BLaER1 treated with 17β-estradiol and CSF1 and Interleukin-3, amounts not matched to agents 10 nM and 100 nM (cell line): Measurements from ENCODE around the gene FPR1.
"Not testable (repeated sequence)": the region's sequence is repeated elsewhere in the genome, so short reads cannot be mapped to it uniquely, and the experiment has no call there.

ENCODE experiments used
- H3K27ac ChIP-seq, 11 experiments: shearing (Covaris generic); formaldehyde crosslinking; 2 replicates each; pipeline ENCODE4 v1.8.1; 2022
- H3K27me3 ChIP-seq, 11 experiments: shearing (Covaris generic); formaldehyde crosslinking; 2 replicates each; pipeline ENCODE4 v1.8.1; 2022
- H3K36me3 ChIP-seq, 11 experiments: shearing (Covaris generic); formaldehyde crosslinking; 2 replicates each; pipeline ENCODE4 v1.8.1; 2022
- H3K4me1 ChIP-seq, 10 experiments: shearing (Covaris generic); formaldehyde crosslinking; 2 replicates each; pipeline ENCODE4 v1.8.1; 2022
- H3K4me2 ChIP-seq, 11 experiments: shearing (Covaris generic); formaldehyde crosslinking; 2 replicates each; pipeline ENCODE4 v1.8.1; 2022
- H3K4me3 ChIP-seq, 10 experiments: shearing (Covaris generic); formaldehyde crosslinking; 2 replicates each; pipeline ENCODE4 v1.8.1; 2022
- H3K9ac ChIP-seq, 11 experiments: shearing (Covaris generic); formaldehyde crosslinking; 2 replicates each; pipeline ENCODE4 v1.8.1; 2022
- H3K9me3 ChIP-seq, 11 experiments: shearing (Covaris generic); formaldehyde crosslinking; replicated peaks in 1 of 11; 2 replicates each; pipeline ENCODE4 v1.8.1; 2022
- H4K20me1 ChIP-seq, 11 experiments: shearing (Covaris generic); formaldehyde crosslinking; 2 replicates each; pipeline ENCODE4 v1.8.1; 2022
- Cebpa-rat ChIP-seq, 11 experiments: shearing (Covaris generic); IDR thresholded peaks; 2 replicates each; pipeline ENCODE4 v1.8.1; 2022

The FPR1 gene

GRCh38 chr19:51784109-51784785 is 32.6 kb upstream of the FPR1 start:
- Histone ChIP-seq H3K36me3 (no peaks in the 10 kb centered on the region), H3K9me3 (peaks cover 0 to 61% (median 3%) of the 10 kb centered on the region in 11 experiments; a peak in 8 of 22 replicates), H3K4me3 (0 out of 20 replicates have a peak overlapping the region, but pooled peaks of 1 of the 10 experiments have one; percentile 5), H3K9ac (peak overlapping the region in 10 of 11 experiments; percentile 2 to 80 (median 56); a peak in 17 of 22 replicates), H3K27ac (peak overlapping the region; percentile 37 to 97 (median 80)), H3K4me2 (peak overlapping the region; percentile 40 to 81 (median 70); a peak in 21 of 22 replicates), H4K20me1 (no peaks in the 10 kb centered on the region), H3K4me1 (peaks cover 33 to 94% (median 72%) of the 10 kb centered on the region in 10 experiments), H3K27me3 (no peaks in the 10 kb centered on the region)
- TF ChIP-seq Cebpa-rat (IDR thresholded peaks at IDR 0.05), result no peak

GRCh38 chr19:51783372-51783771 is 31.7 kb upstream of the FPR1 start:
- no peak for TF ChIP-seq Cebpa-rat (IDR thresholded peaks at IDR 0.05)

GRCh38 chr19:51781999-51782398 is 30.3 kb upstream of the FPR1 start:
- peaks cover 0 to 40% (median 0%) of the 10 kb centered on the region in 11 experiments; a peak in 5 of 22 replicates for H3K9me3 ChIP-seq
- no peak overlapping the region for H3K4me3 ChIP-seq
- H3K27me3 ChIP-seq, result no peaks in the 10 kb centered on the region
- peak overlapping the region in 2 of 11 experiments; percentile 97; a peak in 2 of 22 replicates for H3K27ac ChIP-seq
- no peaks in the 10 kb centered on the region for H4K20me1 ChIP-seq
- H3K4me2 ChIP-seq, result peak overlapping the region in 8 of 11 experiments; percentile 32 to 71 (median 49); a peak in 14 of 22 replicates
- no peaks in the 10 kb centered on the region for H3K36me3 ChIP-seq
- TF ChIP-seq Cebpa-rat (IDR thresholded peaks at IDR 0.05), result no peak
- peaks cover 32 to 92% (median 71%) of the 10 kb centered on the region in 10 experiments for H3K4me1 ChIP-seq
- H3K9ac ChIP-seq, result no peak overlapping the region

More at GRCh38 chr19:51783372-51783771, 31.7 kb upstream of the FPR1 start:
- peaks cover 33 to 94% (median 73%) of the 10 kb centered on the region in 10 experiments for H3K4me1 ChIP-seq
- no peaks in the 10 kb centered on the region for H3K27me3 ChIP-seq
- H4K20me1 ChIP-seq, result no peaks in the 10 kb centered on the region
- H3K9ac ChIP-seq, result peak overlapping the region in 4 of 11 experiments; percentile 10 to 80 (median 69); a peak in 7 of 22 replicates
- H3K9me3 ChIP-seq, result peaks cover 0 to 54% (median 3%) of the 10 kb centered on the region in 11 experiments; a peak in 7 of 22 replicates
- H3K4me3 ChIP-seq, result no peak overlapping the region
- no peaks in the 10 kb centered on the region for H3K36me3 ChIP-seq
- peak overlapping the region; percentile 37 to 97 (median 80); a peak in 21 of 22 replicates for H3K27ac ChIP-seq
- H3K4me2 ChIP-seq, result peak overlapping the region in 8 of 11 experiments; percentile 16 to 81 (median 72); a peak in 15 of 22 replicates

- Histone ChIP-seq H3K4me3 (no peak overlapping the region), H3K9me3 (peaks cover 0 to 29% (median 0%) of the 10 kb centered on the region in 11 experiments; a peak in 5 of 22 replicates), H3K4me1 (peaks cover 23 to 85% (median 54%) of the 10 kb centered on the region in 10 experiments), H3K27me3 (no peaks in the 10 kb centered on the region), H3K27ac (peak overlapping the region in 4 of 11 experiments; percentile 15 to 56 (median 48); a peak in 5 of 22 replicates), H4K20me1 (no peaks in the 10 kb centered on the region), H3K36me3 (no peaks in the 10 kb centered on the region), H3K4me2 (peak overlapping the region in 10 of 11 experiments; percentile 11 to 78 (median 50); a peak in 18 of 22 replicates), H3K9ac (no peak overlapping the region)
- no peak for TF ChIP-seq Cebpa-rat (IDR thresholded peaks at IDR 0.05)
Observed at GRCh38 chr19:51780270-51780669, 28.6 kb upstream of the FPR1 start.

- peak overlapping the region in 2 of 11 experiments; percentile 54 to 56; a peak in 3 of 22 replicates for H3K27ac ChIP-seq
- no peak for TF ChIP-seq Cebpa-rat (IDR thresholded peaks at IDR 0.05)
- H3K27me3 ChIP-seq, result no peaks in the 10 kb centered on the region
- no peaks in the 10 kb centered on the region for H3K36me3 ChIP-seq
- H4K20me1 ChIP-seq, result no peaks in the 10 kb centered on the region
- H3K4me3 ChIP-seq, result no peak overlapping the region
- peaks cover 17 to 83% (median 49%) of the 10 kb centered on the region in 10 experiments for H3K4me1 ChIP-seq
- H3K9ac ChIP-seq, result no peak overlapping the region
- H3K4me2 ChIP-seq, result peak overlapping the region in 7 of 11 experiments; percentile 32 to 78 (median 64); a peak in 13 of 22 replicates
- H3K9me3 ChIP-seq, result peaks cover 0 to 24% (median 0%) of the 10 kb centered on the region in 11 experiments; a peak in 4 of 22 replicates
Observed at GRCh38 chr19:51779703-51780102, 28.0 kb upstream of the FPR1 start.

GRCh38 chr19:51779181-51779580 is 27.5 kb upstream of the FPR1 start:
- no peaks in the 10 kb centered on the region for H3K27me3 ChIP-seq
- no peak for TF ChIP-seq Cebpa-rat (IDR thresholded peaks at IDR 0.05)
- H3K4me3 ChIP-seq, result no peak overlapping the region
- no peaks in the 10 kb centered on the region for H3K36me3 ChIP-seq
- peak overlapping the region in 2 of 11 experiments; percentile 8 to 54; a peak in 3 of 22 replicates for H3K27ac ChIP-seq
- H3K9ac ChIP-seq, result peak overlapping the region in 2 of 11 experiments; percentile 10 to 40; a peak in 2 of 22 replicates
- H3K4me2 ChIP-seq, result peak overlapping the region in 4 of 11 experiments; percentile 32 to 78 (median 68); a peak in 8 of 22 replicates
- peaks cover 12 to 78% (median 44%) of the 10 kb centered on the region in 10 experiments for H3K4me1 ChIP-seq
- peaks cover 0 to 21% (median 0%) of the 10 kb centered on the region in 11 experiments; a peak in 6 of 22 replicates for H3K9me3 ChIP-seq
- H4K20me1 ChIP-seq, result no peaks in the 10 kb centered on the region

GRCh38 chr19:51777570-51778462 is 26.1 kb upstream of the FPR1 start:
- Histone ChIP-seq H3K4me1 (peaks cover 11 to 67% (median 35%) of the 10 kb centered on the region in 10 experiments; a peak in 19 of 20 replicates), H3K4me3 (no peak overlapping the region), H3K9ac (peak overlapping the region in 1 of 11 experiments; percentile 39; a peak in 2 of 22 replicates), H3K27me3 (no peaks in the 10 kb centered on the region), H3K36me3 (no peaks in the 10 kb centered on the region), H3K4me2 (peak overlapping the region in 4 of 11 experiments; percentile 22 to 78 (median 68); a peak in 7 of 22 replicates), H4K20me1 (no peaks in the 10 kb centered on the region), H3K27ac (peak overlapping the region in 2 of 11 experiments; percentile 1 to 24; a peak in 2 of 22 replicates), H3K9me3 (peaks cover 0 to 29% (median 9%) of the 10 kb centered on the region in 11 experiments; a peak in 14 of 22 replicates)
- TF ChIP-seq Cebpa-rat (IDR thresholded peaks at IDR 0.05), result peak in 3 of 11 experiments; percentile 9 to 65 (median 17); a peak in 1 of 22 replicates

GRCh38 chr19:51776561-51776960 is 24.9 kb upstream of the FPR1 start:
- not testable (repeated sequence) for H3K27ac ChIP-seq, H3K27me3 ChIP-seq, H4K20me1 ChIP-seq, H3K9ac ChIP-seq, H3K4me3 ChIP-seq, H3K36me3 ChIP-seq, H3K4me2 ChIP-seq
- H3K4me1 ChIP-seq, result peaks cover 11 to 67% (median 26%) of the 10 kb centered on the region in 10 experiments; a peak in 19 of 20 replicates
- H3K9me3 ChIP-seq, result peaks cover 0 to 27% (median 11%) of the 10 kb centered on the region in 11 experiments; a peak in 14 of 22 replicates
